ENCODE measurements around the gene CACNG6. TPM values are rescaled to one million over a fixed set of nuclear protein-coding genes. Genes with fewer than 3 reads are reported as not detected.

CACNG6 gene, protein sequence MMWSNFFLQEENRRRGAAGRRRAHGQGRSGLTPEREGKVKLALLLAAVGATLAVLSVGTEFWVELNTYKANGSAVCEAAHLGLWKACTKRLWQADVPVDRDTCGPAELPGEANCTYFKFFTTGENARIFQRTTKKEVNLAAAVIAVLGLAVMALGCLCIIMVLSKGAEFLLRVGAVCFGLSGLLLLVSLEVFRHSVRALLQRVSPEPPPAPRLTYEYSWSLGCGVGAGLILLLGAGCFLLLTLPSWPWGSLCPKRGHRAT
- total RNA-seq = not detected in 2 replicates

DNA sequence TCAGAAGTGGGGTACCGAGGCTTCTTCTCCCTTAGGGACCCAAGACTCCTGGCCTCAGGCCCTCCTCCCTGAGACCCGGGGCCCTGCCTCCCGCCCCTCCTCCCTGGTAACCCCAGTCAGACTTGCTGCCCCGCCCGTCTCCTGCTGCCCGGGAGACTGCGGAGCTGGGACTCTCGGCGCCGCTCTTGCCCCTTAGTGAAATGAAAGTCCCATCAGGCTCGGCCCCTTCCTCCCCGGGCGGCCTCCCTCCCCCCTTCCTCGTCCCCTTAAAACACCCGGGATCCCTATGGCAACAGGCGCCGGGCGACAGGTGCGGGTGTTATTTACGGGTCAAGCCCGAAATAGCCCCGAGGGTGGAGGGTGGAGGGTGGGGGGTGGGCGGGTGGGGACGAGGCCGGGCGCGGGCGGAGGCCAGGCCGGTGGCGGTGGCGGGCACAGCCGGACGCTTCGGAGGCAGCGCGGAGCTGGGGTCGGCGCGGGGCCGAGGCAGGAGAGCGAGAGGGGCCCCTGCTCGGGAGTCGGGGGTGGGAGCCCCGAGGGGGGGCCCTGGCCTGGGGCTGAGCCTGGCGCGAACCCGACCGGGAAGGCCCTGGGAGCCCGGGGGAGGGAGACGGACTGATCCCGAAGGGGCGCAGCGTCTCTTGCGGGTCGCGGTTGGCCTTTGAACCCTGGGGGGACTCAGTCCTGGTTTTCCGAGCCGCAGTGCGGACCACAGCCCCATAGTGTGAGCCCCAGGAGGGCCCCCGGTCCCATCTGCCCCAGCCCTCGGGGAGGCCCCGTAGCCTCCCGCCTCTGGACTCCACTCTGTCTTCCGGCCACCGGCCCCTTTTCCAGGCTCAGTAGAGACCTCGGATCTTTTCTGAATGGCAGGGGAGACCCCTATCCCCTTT, at the start of gene CACNG6:
CACNG6 (plus strand) TSS at position 414 of the 890 bp plus-strand sequence. CDS start 1,241 bp downstream, outside the sequence.

DNA sequence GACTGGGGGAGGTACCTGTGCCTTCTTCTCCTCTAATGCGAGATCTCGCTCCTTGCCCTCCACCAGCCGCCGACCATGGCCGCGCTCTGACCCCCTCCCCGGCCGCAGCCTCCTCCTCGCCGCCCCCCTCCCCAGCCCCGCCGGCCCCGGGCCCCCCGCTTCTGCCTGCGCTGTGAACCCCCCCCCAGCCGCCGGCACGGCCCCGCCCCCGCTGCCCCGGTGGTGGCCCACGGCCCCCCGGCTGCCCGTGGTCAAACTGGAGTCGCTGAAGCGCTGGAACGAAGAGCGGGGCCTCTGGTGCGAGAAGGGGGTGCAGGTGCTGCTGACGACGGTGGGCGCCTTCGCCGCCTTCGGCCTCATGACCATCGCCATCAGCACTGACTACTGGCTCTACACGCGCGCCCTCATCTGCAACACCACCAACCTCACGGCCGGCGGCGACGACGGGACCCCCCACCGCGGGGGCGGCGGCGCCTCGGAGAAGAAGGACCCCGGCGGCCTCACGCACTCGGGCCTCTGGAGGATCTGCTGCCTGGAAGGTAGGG, 28.5 kb upstream of the CACNG6 start, which contains the start of gene CACNG8:
CACNG8 (plus strand) TSS at position 51 of the 545 bp plus-strand sequence.

Small RNAs within 50 kb of the gene (small RNA-seq; reads per million reads assigned to genes)
- not detected for gene AC012314.20

Other genes starting within 250 kb of the CACNG6 start
- not detected in 2 replicates for gene NLRP12, start 167.3 kb upstream of the CACNG6 start, total RNA-seq
- 35.5 and 42.6 TPM in 2 replicates for gene MYADM, start 123.8 kb upstream of the CACNG6 start, total RNA-seq
- gene PRKCG, start 109.4 kb upstream of the CACNG6 start, total RNA-seq = 0.12 TPM in 1 of 2 replicates, not detected in the other
- gene CACNG7, start 82.4 kb upstream of the CACNG6 start, total RNA-seq = not detected in 2 replicates
- not detected in 2 replicates for gene CACNG8, start 28.7 kb upstream of the CACNG6 start, total RNA-seq
- not detected in 2 replicates for gene VSTM1, start 72.3 kb downstream of the CACNG6 start, total RNA-seq
- not detected in 2 replicates for gene TARM1, start 89.7 kb downstream of the CACNG6 start, total RNA-seq
- 0.16 and 0.36 TPM in 2 replicates for gene OSCAR, start 109.2 kb downstream of the CACNG6 start, total RNA-seq
- gene NDUFA3, start 111.2 kb downstream of the CACNG6 start, total RNA-seq = 5.7 and 6.2 TPM in 2 replicates
- 7.7 and 9.7 TPM in 2 replicates for gene TFPT, start 124.0 kb downstream of the CACNG6 start, total RNA-seq
- gene PRPF31, start 124.1 kb downstream of the CACNG6 start, total RNA-seq = 41.4 and 44.5 TPM in 2 replicates
- gene CNOT3, start 146.1 kb downstream of the CACNG6 start, total RNA-seq = 15.1 and 16.5 TPM in 2 replicates
- gene LENG1, start 168.1 kb downstream of the CACNG6 start, total RNA-seq = 3.2 and 3.5 TPM in 2 replicates
- gene TMC4, start 181.5 kb downstream of the CACNG6 start, total RNA-seq = 0.36 and 1.5 TPM in 2 replicates
- 19.1 and 32.5 TPM in 2 replicates for gene MBOAT7, start 197.9 kb downstream of the CACNG6 start, total RNA-seq
- 56.0 and 64.7 TPM in 2 replicates for gene TSEN34, start 199.7 kb downstream of the CACNG6 start, total RNA-seq
- gene RPS9, start 209.2 kb downstream of the CACNG6 start, total RNA-seq = 1,123 and 1,387 TPM in 2 replicates
- gene LILRB3, start 231.4 kb downstream of the CACNG6 start, total RNA-seq = not detected in 2 replicates